COLO668 (cell line): ENCODE measurements around the gene BCAP29.
"Not testable (repeated sequence)": the region's sequence is repeated elsewhere in the genome, so short reads cannot be mapped to it uniquely, and the experiment has no call there.

Experiments
- DNase-seq: peaks from one replicate; lab custom pipeline; 2025; ENCODE audit not compliant: unreplicated experiment; lab: John Stamatoyannopoulos, UW

BCAP29 gene

DNA sequence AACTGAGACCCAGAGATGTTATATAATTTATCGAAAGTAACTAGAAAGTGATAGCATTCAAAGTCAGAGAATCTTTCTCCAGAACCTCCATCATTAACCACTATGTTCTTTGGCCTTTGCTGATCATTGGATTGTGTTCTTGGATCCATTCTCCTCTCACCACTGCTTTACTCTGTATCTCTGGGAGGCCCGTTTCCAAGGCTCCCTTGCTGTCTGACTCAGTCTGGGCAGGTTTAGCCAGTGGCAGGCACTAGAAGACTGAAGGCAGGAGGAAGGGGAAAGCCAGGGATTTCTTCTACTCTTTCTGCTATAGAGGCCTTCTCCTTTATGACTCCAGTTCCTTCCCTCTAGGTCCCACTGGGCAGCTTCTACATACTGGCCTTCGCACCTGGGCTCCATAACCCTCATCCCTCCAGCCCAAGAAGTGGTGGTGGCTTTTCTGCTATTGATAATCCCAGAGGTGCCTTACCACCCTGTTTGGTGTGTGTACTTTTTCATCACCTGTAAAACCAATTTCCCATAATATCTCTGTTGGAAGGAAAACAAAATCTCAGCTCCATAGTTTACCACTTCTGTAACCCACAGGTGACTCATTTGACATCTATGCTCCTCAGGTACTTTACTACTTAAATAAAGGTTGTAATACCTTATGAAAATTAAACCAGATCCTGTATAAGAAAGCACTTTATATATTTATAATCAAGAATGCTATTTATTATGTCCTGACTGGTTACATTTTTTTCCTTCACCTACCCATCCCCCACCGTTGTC is 36.0 kb downstream of the BCAP29 start:
- no peak for DNase-seq

DNA sequence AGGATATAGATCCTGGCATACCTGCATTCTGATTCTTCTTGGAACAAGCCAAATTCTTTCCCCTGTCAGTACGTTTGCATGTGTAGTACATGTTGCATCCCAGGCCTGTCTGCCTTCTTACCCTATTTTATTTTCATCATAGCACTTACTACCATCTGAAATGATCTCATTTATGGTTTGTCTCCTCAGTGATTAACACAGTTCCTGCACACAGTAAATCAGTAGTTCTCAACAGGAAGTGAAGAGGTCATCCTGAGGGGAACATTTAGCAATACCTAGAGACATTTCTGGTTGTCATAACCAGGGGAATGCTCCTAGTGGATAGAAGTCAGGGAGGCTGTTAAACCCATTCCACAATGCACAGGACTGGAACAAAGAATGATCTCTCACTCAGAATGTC is 42.4 kb downstream of the BCAP29 start:
- no peak for DNase-seq

DNA sequence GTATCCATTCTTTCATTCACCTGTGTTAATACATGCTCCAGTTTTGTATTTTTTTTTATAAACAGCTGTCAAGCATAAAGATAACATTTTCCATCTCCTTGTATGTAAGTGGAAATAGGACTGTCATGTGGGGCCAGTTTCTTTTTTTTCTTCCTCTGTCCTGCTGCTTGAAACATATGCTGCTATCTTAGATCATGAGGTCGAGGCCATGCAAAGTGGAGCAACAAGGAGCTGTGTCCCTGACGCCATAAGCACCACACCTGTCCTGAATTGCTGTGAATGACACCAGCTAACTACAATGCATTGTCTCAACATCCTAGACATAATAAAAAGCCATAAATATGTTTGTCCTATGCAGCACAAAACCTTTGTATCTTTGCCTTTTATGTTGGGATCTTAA is 42.8 kb downstream of the BCAP29 start:
- DNase-seq: no peak

DNA sequence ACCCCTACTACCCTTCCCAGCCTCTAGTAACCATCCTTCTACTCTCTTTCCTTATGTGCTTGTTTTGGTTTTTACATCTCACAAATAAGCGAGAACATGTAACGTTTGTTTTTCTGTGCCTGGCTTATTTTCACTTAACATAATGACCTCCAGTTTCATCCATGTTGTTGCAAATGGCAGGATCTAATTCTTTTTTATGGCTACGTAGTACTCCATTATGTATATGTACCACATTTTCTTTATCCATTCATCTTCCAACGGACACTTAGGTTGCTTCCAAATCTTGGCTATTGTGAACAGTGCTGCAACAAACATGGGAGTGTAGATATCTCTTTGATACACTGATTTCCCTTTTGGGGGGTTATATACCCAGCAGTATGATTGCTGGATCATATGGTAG is 47.0 kb downstream of the BCAP29 start:
- DNase-seq: no peak

DNA sequence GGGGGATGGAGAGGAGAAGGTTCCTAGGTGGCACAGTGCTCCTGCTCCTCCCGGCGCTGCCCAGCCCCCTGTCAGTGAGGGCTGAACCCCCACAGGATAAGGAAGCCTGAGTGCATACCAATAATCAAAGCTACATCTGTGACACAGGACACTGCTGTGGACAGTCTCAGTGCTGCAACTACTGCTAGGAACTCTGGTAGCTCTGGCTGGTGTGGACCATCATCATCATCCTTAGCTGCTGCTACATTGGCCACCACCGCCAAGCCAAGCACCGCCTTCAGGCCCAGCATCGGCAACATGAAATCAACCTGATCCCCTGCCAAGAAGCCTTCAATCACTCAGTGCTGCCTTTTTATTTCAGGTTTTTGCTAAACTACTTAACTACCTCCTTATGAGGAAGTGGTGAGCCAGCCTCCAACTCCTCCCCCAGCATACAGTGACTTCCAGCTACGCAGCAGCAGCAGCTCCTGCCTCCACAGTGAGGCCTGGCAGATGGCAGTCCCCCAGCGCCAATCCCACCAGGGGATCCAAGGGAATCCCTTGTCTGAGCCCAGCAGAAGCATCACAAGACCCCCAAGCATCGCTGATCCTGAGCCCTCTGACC is 48.5 kb downstream of the BCAP29 start:
- DNase-seq: no peak

DNA sequence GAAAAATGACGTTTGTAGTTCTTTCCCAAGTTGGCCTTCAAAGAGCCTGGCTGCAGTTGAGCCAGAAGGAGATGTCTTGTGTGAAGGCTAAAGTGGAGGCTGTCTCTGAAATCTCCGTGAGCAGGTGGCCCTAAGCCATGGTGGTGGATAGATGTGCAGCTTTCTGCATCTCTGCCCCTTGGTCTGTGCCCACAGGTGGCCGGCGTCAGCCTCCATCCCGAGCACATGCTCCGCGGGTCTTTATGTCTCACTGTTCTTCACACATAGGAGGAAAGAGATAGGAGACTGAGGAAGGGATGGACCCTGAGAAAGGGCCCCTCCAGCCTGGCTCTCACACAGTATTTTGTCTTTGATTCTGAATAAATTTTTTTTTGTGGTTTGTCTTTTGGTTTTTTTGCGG is 50.3 kb downstream of the BCAP29 start:
- no peak for DNase-seq

DNA sequence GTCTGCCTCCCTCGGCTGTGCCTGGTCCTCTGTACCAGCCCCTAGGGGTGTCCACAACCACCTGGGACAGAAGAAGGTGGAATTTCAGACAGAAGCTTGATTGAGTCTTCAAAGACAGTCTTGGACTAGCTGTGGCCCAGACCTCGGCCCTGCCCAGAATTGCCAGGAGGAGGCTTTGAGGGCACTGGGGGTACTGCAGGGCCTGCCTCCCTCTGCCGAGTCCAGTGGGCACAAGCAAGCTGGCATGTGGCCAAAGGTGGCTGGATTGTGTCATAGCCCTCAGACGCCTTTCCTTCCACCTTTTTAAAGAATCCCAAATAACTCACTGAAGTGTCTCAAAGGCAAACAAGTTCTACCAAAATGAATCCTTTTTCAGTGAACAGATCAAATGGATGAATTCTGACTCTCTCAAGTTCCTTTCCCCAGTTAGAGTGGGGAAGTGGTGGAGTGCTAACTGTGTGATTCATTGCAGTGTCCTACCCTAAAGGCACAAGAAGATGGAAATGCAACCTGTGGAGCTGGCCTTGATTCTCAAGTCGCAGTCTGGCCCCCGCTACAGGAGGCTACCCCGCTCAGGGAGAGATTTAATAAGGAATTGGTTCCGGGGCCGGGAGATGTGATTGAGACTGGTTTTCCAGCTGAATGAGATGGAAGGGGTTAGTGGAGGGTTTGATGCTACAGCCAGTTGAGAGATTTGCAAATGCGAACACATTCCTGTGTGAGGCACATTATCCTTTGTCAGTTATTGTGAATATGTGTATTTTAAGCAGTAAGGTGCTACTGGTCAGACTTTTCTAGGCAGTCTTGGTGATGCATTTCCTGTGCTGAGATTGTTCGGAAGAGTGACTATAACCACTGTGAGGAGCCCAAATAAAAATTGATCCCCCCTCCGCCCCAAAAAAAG is 51.8 kb downstream of the BCAP29 start:
- DNase-seq: no peak

DNA sequence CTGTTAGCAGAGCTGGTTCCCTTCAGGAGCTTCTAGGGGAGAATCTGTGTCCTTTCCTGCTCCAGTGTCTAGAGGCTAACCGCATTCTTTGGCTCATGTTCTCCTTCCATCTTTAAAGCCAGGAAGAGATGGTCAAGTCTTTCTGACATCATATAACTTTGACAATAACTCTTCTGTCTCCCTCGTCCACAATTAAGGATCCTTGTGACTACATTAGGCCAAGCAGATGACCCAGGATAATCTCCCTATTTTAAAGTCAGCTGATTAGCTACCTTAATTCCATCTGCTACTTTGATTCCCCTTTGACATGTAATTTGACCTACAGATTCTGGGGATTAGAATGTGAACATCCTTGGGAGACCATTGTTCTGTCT is 52.4 kb downstream of the BCAP29 start:
- no peak for DNase-seq

DNA sequence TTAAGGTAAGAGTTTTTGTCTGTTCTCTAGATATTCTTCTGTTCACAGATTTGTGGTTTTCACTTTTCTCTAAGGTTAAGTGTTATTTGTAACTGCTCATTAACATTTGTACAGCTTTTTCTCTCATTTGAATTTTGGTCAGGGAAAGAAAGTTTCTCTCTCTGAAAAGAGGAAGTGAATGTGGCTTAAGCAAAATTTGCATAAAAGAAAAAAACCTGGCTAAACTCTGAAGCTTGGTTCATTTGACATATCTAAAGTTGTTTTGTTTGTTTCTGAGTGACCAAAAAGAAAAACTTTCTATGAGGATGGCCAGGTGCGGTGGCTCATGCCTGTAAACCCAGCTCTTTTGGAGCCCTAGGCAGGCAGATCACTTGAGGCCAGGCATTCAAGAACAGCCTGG is 58.5 kb downstream of the BCAP29 start:
- DNase-seq: no peak

DNA sequence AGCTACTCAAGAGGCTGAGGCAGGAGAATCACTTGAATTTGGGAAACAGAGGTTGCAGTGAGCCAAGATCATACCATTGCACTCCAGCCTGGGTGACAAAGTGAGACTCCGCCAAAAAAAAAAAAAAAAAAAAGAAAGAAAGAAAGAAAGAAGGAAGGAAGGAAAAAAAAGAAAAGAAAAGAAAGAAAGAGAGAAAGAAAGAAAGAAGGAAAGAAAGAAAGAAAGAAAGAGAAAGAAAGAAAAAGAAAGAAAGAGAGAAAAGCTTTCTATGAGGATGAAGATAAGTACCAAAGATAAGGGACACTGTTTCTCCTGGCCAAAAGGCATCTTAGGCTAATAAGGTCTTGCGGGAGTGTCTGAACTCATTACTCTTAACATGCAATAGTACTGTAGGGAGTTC is 59.0 kb downstream of the BCAP29 start:
- not testable (repeated sequence) for DNase-seq

DNA sequence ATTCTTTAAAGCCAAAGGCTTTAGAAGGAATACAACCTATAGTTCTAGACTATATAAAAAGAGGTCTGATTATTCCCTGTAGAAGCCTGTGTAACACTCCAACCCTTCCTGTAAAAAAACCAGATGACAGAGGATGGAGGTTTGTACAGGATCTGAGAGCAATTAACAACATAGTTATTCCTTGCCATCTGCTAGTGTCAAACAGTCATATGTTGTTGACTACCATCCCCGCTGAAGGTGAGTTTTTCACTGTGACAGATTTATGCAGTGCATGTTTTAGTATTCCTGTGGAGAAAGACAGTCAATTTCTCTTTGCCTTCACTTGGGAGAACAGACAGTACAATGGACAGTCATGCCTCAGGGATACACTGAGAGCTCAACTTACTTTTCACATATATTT is 61.6 kb downstream of the BCAP29 start:
- DNase-seq: no peak

DNA sequence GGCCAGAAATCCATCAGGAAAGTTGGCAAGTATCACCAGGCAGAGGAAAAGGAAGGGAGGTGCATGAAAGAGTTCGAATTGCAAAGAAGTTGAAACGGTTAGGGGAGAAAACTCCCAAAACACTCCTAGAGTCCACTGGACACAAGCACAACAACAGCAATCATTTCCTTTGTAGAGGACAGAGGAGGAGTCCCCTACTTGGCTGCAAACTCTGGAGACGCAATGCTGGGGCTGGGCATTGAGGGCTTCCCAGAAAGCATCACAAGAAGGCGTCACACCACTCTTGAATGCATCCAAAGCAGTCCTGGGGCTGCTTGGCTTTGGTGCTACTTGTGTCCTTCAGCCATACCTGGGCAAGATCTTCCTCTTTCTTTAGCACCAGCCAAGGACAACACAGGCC is 62.5 kb downstream of the BCAP29 start:
- DNase-seq: no peak

DNA sequence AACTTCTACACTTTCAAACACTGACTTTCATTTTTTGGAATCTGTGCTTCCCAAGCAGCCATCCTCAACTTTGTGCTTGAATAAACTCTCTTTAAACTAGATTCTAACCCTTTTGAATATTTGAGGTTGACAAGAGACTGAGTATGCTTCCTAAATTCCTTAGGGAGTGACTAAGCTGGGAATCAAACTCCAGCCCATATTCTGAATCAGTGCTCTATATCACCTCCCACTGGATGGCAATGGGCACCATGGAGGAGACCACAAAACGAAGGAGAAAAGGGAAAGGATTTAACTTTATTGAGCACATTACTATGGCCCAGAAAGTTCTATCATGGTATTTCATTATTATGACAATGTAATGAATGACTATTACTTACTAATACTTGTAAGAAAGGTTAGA is 63.4 kb downstream of the BCAP29 start:
- no peak for DNase-seq

DNA sequence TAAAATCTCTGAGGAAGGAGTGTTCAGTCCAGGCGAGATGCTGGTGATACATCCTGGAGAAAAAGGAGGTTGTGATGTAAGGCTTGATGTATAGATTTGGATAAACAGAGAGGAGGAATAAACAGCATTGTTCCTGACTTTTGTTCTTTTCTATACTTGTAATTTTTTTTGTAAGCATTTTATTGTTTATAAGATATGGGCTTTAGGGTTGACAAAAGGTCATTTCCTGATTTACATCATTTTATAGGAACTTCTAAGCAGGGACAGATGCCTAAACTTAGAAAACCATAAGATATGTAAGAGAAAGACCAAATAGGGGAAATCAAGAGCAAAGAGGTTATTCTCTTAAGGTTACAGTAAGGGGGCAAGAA is 63.9 kb downstream of the BCAP29 start:
- DNase-seq: no peak

DNA sequence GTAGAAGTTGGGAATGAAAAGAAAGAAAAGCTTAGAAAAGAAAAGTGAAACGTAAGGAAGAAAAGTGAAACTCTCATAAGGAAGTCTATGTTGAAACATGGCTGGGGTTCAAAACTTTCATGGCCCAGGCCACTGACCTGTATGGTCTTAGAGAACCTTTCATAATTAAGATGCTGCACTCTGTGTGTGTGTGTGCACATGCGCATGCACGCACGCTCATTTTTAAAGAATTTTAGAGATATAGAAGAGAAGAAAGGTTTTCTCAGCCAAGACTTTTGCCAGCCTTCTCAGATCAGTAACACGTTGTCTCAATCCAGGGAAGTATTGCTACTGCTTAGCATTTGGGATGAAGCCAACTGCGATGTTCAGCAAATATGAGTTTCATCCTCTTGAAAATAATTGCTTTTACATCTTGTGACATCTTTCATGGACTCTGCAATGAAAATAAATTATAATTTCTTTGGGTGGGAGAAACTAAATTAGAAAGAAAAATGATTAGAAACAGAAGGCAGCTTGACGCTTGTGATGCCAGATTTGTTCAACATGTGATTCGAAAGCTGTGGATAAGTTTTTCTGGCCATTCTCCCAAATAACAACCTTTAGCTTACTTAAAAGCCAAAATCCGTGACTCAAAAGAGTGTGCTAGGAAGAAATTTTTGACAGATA is 64.4 kb downstream of the BCAP29 start:
- no peak for DNase-seq

DNA sequence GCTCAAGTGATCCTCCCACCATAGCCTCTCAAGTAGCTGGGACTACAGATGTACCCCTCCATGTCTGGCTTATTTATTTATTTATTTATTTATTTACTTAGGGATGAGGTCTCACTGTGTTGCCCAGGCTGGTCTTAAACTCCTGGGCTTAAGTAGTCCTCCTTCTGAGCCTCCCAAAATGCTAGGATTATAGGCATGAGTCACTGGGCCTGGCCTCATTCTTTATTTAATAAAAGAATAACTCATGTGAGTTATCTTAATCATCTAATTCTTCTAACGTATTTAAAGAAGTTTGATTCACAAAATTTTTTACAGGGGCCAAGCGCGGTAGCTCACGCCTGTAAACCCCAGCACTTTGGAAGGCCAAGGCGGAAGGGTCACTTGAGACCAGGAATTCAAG is 72.6 kb downstream of the BCAP29 start:
- DNase-seq: no peak

DNA sequence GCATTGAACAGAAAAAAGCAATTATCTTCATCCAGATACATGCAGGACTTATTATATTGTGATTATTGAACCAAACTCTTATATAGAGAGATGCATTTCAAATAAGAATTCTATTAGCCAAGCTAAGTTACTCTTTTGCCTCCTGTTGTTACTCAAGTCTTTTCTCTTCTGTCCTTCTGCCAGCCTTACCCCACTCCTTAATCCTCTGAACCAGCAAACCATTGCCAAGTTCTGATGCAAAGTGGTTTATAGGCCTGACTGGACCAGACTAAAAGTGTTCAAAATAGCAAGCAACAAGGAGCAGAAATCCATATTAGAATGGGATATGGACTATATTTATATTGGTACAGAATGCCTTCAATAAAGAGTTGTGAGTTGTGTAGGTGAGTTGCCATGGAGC is 78.4 kb downstream of the BCAP29 start:
- no peak for DNase-seq

DNA sequence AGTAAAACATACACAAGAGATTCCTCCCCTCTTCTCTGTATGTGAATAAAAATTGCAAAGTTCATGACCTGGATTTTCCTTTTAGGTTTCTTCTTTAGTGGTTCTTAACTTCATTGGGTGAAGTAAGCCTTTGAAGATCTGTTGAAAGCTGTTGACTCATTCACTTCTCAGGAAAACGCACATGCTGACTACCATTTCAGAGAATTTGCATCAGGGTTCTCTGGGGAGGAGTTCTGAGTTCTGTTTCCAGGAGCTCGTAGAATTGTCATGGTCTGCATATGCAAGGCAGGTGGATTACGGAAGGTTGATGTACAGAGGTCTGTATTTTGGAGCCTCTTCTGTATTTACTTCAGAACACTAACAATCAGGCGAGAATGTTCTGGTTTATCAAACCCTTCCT is 79.6 kb downstream of the BCAP29 start:
- no peak for DNase-seq

DNA sequence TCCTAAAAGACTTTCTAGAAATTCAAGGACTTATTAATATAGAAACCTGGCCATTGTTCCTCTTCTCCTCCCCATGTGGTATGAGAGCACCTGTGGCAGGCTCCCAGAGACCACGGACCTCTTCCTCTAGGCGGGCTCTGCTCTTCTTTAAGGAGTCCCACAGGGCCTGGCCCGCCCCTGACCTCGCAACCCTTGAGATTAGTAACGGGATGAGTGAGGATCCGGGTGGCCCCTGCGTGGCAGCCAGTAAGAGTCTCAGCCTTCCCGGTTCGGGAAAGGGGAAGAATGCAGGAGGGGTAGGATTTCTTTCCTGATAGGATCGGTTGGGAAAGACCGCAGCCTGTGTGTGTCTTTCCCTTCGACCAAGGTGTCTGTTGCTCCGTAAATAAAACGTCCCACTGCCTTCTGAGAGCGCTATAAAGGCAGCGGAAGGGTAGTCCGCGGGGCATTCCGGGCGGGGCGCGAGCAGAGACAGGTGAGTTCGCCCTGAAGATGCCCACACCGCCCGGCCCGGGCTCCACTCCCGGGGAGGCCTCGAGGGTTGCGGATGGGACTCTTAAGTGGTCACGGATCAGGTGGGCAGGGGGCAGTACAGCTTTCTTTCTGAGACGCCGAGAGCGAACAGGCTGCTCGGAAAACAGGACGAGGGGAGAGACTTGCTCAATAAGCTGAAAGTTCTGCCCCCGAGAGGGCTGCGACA is 80.5 kb downstream of the BCAP29 start, which contains the start of gene SLC26A4:
TSS of gene SLC26A4 (plus strand) at position 448 of the 700 bp plus-strand sequence. CDS start 814 bp downstream, outside the sequence.
- DNase-seq: peak; percentile 28

DNA sequence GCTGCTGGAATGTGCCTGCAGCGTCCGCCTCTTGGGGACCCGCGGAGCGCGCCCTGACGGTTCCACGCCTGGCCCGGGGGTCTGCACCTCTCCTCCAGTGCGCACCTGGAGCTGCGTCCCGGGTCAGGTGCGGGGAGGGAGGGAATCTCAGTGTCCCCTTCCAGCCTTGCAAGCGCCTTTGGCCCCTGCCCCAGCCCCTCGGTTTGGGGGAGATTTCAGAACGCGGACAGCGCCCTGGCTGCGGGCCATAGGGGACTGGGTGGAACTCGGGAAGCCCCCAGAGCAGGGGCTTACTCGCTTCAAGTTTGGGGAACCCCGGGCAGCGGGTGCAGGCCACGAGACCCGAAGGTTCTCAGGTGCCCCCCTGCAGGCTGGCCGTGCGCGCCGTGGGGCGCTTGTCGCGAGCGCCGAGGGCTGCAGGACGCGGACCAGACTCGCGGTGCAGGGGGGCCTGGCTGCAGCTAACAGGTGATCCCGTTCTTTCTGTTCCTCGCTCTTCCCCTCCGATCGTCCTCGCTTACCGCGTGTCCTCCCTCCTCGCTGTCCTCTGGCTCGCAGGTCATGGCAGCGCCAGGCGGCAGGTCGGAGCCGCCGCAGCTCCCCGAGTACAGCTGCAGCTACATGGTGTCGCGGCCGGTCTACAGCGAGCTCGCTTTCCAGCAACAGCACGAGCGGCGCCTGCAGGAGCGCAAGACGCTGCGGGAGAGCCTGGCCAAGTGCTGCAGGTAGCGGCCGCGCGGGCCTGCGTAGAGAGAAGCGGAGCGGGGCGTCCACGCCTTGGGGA is 81.2 kb downstream of the BCAP29 start:
- peak; percentile 80 for DNase-seq
